ENCODE data around the gene FOXR1. TPM values are rescaled to one million over a fixed set of nuclear protein-coding genes. Genes with fewer than 3 reads are reported as not detected.

FOXR1 gene, protein sequence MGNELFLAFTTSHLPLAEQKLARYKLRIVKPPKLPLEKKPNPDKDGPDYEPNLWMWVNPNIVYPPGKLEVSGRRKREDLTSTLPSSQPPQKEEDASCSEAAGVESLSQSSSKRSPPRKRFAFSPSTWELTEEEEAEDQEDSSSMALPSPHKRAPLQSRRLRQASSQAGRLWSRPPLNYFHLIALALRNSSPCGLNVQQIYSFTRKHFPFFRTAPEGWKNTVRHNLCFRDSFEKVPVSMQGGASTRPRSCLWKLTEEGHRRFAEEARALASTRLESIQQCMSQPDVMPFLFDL
- polyA plus RNA-seq (ENCODE audit: low read depth in 6 of 6): not detected

GRCh38 chr11:118971646-118972045 lies at the start of gene FOXR1:
Gene FOXR1 (plus strand): TSS chr11:118971761. CDS start chr11:118971932, 171 bp downstream.
- Mint-ChIP-seq H3K4me3 (no peak within 1 kb of the TSS), H3K4me1 (no peaks in the 10 kb centered on the region), H3K36me3 (peaks cover 0 to 8% of the 10 kb centered on the region in 2 donors), H3K27me3 (peaks cover 34 to 39% (median 34%) of the 10 kb centered on the region in 3 donors), H3K27ac (no peak within 1 kb of the TSS), H3K9me3 (peaks cover 0 to 3% (median 0%) of the 10 kb centered on the region in 7 donors)
- ATAC-seq (ENCODE audit: low read depth in 2 of 2): no peak
- DNase-seq: no peak

DNA sequence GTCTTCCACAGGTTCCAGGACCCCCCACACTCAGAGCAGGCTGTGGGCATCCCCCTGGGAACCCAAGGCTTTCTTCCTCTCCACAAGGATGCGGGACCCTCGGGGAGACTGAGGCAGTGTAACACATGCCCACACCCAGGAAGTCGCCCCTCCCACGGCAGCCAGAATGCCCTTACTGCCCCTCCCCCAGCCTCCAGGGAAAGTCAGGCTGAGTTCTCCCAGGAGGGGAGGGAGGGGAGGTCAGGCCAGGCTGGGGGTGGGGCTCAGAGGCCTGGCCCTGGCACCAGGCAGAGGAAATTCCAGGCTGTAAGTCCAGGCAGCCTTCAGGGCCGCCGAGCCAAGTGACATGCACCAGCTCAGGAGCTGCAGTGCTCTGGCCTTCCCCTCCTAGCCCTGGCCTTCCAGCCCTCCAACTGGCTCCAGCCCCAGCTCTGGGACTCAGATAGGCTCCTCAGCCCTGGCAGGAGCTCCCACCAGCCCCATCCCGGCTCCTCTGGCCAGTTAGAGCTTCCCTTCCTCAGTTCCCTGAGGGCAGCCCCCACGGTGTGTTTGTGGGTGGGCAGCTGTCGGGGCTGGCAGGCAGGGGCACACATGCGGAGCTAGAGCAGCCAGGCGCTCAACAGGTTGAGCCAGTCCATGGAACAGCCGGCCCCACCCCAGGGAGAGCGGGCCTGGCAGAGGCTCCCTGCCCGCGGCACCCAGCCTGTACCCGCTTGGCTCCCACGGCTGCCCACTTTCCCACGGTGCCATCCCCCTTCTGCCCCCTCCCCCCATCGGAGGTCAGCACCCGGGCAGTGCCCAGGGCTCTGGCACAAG lies 49.4 kb upstream of the FOXR1 start:
- Mint-ChIP-seq H3K27me3 (peaks cover 0 to 7% (median 5%) of the 10 kb centered on the region in 3 donors), H3K36me3 (peaks cover 0 to 10% of the 10 kb centered on the region in 2 donors), H3K4me3 (peak overlapping the region in 2 of 8 donors; percentile 23 to 96), H3K9me3 (peaks cover 0 to 4% (median 1%) of the 10 kb centered on the region in 7 donors), H3K4me1 (peaks cover 72 to 87% (median 75%) of the 10 kb centered on the region in 3 donors), H3K27ac (peak overlapping the region in 1 of 6 donors; percentile 100)
- no peak for DNase-seq
- ATAC-seq (ENCODE audit: low read depth in 2 of 2): no peak

DNA sequence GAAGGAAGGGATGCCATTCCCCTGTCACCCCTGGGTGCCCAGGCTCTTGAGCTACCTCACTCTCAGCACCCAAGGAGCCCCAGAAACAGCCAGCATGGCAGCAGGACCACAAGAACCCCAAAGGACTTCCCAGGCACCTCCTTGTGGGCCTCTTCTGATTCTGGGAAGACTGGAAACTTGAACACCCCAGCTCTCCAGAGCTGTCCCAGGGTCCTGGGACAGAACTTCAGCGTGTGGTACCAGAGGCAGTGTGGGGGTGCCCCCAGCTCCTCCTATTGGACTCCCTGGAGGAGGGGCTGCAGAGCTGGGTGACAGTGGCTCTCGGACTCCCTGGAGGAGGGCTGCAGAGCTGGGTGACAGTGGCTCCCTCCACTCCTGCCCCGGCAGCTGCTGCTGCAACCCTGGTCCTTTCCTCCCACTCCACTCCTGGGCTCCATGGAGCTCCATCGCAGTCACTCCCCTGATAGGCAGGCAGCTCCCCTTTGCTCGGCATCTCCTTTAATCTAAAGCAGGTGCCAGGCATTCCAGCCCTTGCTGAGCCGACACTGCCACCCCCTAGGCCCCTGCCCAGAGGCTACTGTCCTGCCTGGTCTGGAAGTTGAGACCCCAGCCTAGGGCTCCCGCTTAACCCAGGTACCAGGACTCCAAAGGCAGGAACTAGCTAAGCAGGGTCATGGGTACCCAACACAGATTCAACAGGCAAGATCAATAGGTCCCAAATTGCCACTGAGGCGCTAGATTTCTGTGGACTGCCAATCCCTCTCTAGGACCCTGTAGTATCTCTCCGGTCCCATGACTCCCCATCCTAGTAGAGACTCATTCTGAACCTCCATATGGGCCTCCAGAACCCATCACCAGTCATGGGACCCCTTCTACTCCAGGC lies 48.6 kb upstream of the FOXR1 start:
- peaks cover 72 to 87% (median 76%) of the 10 kb centered on the region in 3 donors for H3K4me1 Mint-ChIP-seq
- peak overlapping the region; percentile 90 to 98 (median 96) for H3K4me3 Mint-ChIP-seq
- H3K27ac Mint-ChIP-seq: peak overlapping the region in 3 of 6 donors; percentile 24 to 100 (median 81)
- H3K36me3 Mint-ChIP-seq: peaks cover 0 to 10% of the 10 kb centered on the region in 2 donors
- peaks cover 0 to 4% (median 1%) of the 10 kb centered on the region in 7 donors for H3K9me3 Mint-ChIP-seq
- peaks cover 0 to 7% (median 5%) of the 10 kb centered on the region in 3 donors for H3K27me3 Mint-ChIP-seq
- ATAC-seq (ENCODE audit: low read depth in 2 of 2): no peak
- DNase-seq: no peak

DNA sequence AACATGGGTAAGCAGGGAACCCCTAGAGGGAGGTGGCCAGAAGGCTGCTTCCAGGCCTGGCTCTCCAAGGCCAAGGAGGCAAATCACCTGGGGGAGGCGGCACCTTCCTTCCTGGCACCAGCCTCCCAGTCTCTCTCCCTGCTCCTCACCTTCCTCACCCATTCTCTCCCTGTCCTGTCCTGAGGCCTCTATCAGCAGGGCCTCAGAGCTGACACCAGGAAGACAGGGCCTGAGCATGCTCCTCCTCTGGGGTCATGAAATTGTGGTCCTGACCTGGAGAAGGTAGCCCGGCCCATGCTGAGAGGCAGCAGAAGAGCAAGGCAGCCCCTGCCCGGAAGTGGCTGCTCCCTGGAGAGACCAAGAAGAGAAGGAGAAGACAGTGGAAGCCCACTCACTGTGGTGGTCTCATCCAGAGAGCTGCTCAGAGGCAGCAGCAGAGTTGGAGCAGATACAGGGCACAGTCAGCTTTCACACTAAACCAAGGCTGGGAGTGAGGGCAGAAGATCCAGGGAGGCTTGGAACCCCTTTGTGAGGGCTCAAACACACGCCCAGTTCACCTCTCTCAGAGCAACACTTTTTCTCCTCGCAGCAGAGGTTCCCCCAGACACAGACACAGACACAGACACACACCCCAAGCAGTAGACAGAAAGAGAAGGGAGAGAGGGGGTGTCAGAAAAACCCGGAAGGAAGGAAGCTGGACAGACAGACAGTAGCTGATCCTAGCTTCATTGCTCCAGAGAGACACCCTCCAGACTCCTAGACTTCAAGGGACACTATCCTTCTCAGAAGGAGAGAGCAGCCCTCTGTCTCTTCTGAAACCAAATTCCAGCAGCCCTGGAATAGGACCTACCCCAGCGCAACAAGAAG lies 47.6 kb upstream of the FOXR1 start:
- Mint-ChIP-seq H3K9me3 (peaks cover 0 to 5% (median 1%) of the 10 kb centered on the region in 7 donors), H3K36me3 (peaks cover 0 to 10% of the 10 kb centered on the region in 2 donors), H3K4me3 (peak overlapping the region; percentile 90 to 98 (median 96)), H3K27ac (peak overlapping the region; percentile 95 to 100 (median 96)), H3K27me3 (peaks cover 0 to 7% (median 5%) of the 10 kb centered on the region in 3 donors), H3K4me1 (peaks cover 68 to 87% (median 71%) of the 10 kb centered on the region in 3 donors)
- ATAC-seq (ENCODE audit: low read depth in 2 of 2): no peak
- no peak for DNase-seq

- no peak for ATAC-seq (ENCODE audit: low read depth in 2 of 2)
Measured at GRCh38 chr11:118924591-118925585, 46.7 kb upstream of the FOXR1 start.

GRCh38 chr11:118927554-118928100 lies 43.9 kb upstream of the FOXR1 start:
- Mint-ChIP-seq H3K27me3 (peaks cover 0 to 7% (median 5%) of the 10 kb centered on the region in 3 donors), H3K4me1 (peaks cover 59 to 76% (median 66%) of the 10 kb centered on the region in 3 donors), H3K36me3 (peaks cover 0 to 10% of the 10 kb centered on the region in 2 donors), H3K27ac (peak overlapping the region; percentile 100), H3K9me3 (peaks cover 0 to 5% (median 1%) of the 10 kb centered on the region in 7 donors), H3K4me3 (peak overlapping the region; percentile 4 to 97 (median 96))
- ATAC-seq (ENCODE audit: low read depth in 2 of 2) (no peak), DNase-seq (no peak)

More at GRCh38 chr11:118924591-118925585, 46.7 kb upstream of the FOXR1 start:
- Mint-ChIP-seq H3K36me3 (peaks cover 0 to 10% of the 10 kb centered on the region in 2 donors), H3K4me3 (peak overlapping the region; percentile 90 to 98 (median 96)), H3K27ac (peak overlapping the region; percentile 95 to 100 (median 96)), H3K9me3 (peaks cover 0 to 5% (median 1%) of the 10 kb centered on the region in 7 donors), H3K4me1 (peaks cover 63 to 81% (median 64%) of the 10 kb centered on the region in 3 donors), H3K27me3 (peaks cover 0 to 7% (median 5%) of the 10 kb centered on the region in 3 donors)
- DNase-seq: peak; percentile 58

- Mint-ChIP-seq H3K4me3 (peak overlapping the region; percentile 94 to 97 (median 96)), H3K36me3 (peaks cover 0 to 10% of the 10 kb centered on the region in 2 donors), H3K27me3 (peaks cover 0 to 7% (median 5%) of the 10 kb centered on the region in 3 donors), H3K27ac (peak overlapping the region; percentile 100), H3K9me3 (peaks cover 0 to 5% (median 1%) of the 10 kb centered on the region in 7 donors), H3K4me1 (peaks cover 57 to 70% (median 68%) of the 10 kb centered on the region in 3 donors)
- DNase-seq (peak; percentile 99), ATAC-seq (ENCODE audit: low read depth in 2 of 2) (peak; percentile 64 to 68)
Measured at GRCh38 chr11:118928101-118928869, 43.3 kb upstream of the FOXR1 start.

DNA sequence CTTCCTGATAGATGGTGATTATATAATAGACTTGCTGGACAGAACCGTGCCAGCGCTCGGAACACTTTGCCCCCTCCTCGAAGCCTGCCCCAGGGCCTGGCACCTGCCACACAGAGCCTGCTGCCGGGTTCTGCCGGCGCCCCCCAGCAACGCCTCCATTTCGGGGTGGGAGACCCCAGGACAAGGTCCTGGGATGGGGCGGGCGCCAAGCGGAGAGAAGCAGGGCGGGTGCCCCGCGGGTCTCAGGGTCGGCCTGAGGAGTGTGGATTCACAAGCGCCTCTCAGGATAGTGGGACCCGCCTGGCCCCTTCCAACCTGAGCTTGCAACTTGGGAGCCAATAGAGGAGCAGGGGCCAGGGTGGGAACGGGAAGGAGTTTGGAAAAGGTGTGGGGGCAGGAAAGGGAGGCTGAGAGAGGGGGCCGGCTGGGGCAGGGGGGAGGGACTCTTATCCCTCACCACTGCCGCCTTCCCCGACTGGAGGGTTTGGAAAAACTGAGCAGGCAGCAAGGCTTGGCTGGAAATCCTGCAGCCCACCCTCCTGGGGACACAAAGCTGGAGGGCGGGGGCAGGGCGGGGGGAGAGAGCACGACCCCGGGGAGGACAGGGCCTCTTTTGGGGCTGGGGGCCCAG lies 42.6 kb upstream of the FOXR1 start:
- Mint-ChIP-seq H3K27ac (peak overlapping the region; percentile 100), H3K4me1 (peaks cover 50 to 67% (median 63%) of the 10 kb centered on the region in 3 donors), H3K4me3 (peak overlapping the region; percentile 94 to 97 (median 96)), H3K36me3 (peaks cover 0 to 10% of the 10 kb centered on the region in 2 donors), H3K27me3 (peaks cover 0 to 7% (median 5%) of the 10 kb centered on the region in 3 donors), H3K9me3 (peaks cover 0 to 5% (median 1%) of the 10 kb centered on the region in 7 donors)
- ATAC-seq (ENCODE audit: low read depth in 2 of 2) (peak in 1 of 2 donors; percentile 3), DNase-seq (no peak)

DNA sequence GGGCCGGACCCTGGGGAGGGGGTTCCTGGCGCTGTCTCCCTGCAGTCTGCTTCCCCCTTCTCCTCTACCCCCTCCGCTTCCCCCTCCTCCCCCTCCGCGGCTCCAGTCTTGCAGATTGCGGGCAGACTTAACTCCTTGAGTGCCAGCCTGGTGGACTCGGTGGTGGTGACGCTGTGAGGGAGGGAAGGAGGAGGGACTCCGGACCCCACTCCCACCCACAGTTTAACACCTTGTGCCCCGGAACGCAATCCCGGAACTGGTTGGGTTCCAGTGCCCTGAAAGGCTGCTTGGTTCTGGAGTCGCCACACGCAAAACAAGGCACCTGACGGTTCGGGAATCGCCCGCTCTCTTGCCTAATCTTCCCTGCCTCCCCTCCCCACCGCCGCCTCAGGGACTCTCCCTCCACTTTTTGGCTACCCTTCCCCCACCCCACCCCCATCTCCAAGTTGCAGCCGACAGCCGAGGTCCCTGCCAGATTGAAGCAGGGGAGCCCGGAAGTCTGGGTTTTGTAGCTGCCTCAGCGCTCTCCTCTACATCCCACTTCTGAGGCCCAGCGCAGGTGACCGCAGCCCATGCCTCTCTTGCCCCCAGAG lies 42.0 kb upstream of the FOXR1 start:
- peaks cover 0 to 5% (median 1%) of the 10 kb centered on the region in 7 donors for H3K9me3 Mint-ChIP-seq
- H3K36me3 Mint-ChIP-seq: peaks cover 0 to 10% of the 10 kb centered on the region in 2 donors
- H3K27me3 Mint-ChIP-seq: peaks cover 0 to 7% (median 5%) of the 10 kb centered on the region in 3 donors
- H3K4me3 Mint-ChIP-seq: peak overlapping the region; percentile 94 to 97 (median 96)
- H3K4me1 Mint-ChIP-seq: peaks cover 44 to 67% (median 57%) of the 10 kb centered on the region in 3 donors
- peak; percentile 3 for ATAC-seq (ENCODE audit: low read depth in 2 of 2)
- peak overlapping the region; percentile 98 to 100 (median 100) for H3K27ac Mint-ChIP-seq
- DNase-seq: peak; percentile 74

Measured in naive B cell (primary cell).